GM12878 (cell line): ENCODE measurements around the gene DENND1C. TPM values are rescaled to one million over a fixed set of nuclear protein-coding genes. Genes with fewer than 3 reads are reported as not detected.

Experiments used
- ATAC-seq: fragments of 200-7000 bp; cut with Tn5 transposase; 3 replicates; pipeline ENCODE4 v1.9.1; 2020; ENCODE audit warnings: mild to moderate bottlenecking, moderate library complexity
- BruUV-seq: library from RNA; stranded (reverse); fragments of 400-500 nt; replicated peaks from 2 replicates; lab custom pipeline; 2021; lab: Mats Ljungman, UMichigan
- CTCF ChIA-PET: fragments of 300-600 bp; sonication (Branson Sonifier 250); formaldehyde crosslinking; extraction: SDS; loops from one replicate; lab custom pipeline; 2021; ENCODE audit warnings: inconsistent platforms; lab: Yijun Ruan, JAX
- POLR2A ChIA-PET: fragments of 350-600 bp; formaldehyde crosslinking; extraction: SDS; loops from one replicate; lab custom pipeline; 2021; ENCODE audit warnings: inconsistent platforms; lab: Charles Lee
- RAD21 ChIA-PET: fragments of 300-600 bp; sonication (Branson Sonifier 250); formaldehyde crosslinking; loops from one replicate; lab custom pipeline; 2023; ENCODE audit warnings: antibody characterized with exemption; ENCODE audit not compliant: unreplicated experiment; lab: Charles Lee
- SMC1A ChIA-PET: fragments of 300-600 bp; sonication (Branson Sonifier 250); formaldehyde crosslinking; loops from one replicate; lab custom pipeline; 2023; ENCODE audit not compliant: unreplicated experiment, uncharacterized antibody; lab: Charles Lee
- DNase-seq: peaks from one replicate; pipeline ENCODE4 v3.0.0-alpha.2; 2011; ENCODE audit warnings: low read depth, low spot score
- FAIRE-seq: peaks from 3 replicates; lab custom pipeline; 2011; peaks lifted over from hg19 to GRCh38; lab: Jason Lieb, UNC
- H2AFZ ChIP-seq: 2 replicates; pipeline ENCODE4 v1.6.0; 2011; ENCODE audit warnings: low read depth, low read length, control low read depth; ENCODE audit not compliant: control insufficient read depth
- H3K27ac ChIP-seq: 2 replicates; pipeline ENCODE4 v1.5.1; 2011; ENCODE audit warnings: control low read depth; ENCODE audit not compliant: control insufficient read depth, insufficient read depth
- H3K27me3 ChIP-seq, 2 experiments: replicated peaks in 1 of 2; 2 replicates each; pipeline versions ENCODE4 v1.6.0 to v1.6.1; 2011; ENCODE audit warnings: low read length in 1 of 2; ENCODE audit not compliant: control insufficient read depth in 2 of 2, insufficient read depth in 2 of 2
- H3K36me3 ChIP-seq, 2 experiments: 2 replicates each; pipeline ENCODE4 v1.5.1; 2011; ENCODE audit warnings: low read length in 1 of 2; ENCODE audit not compliant: control insufficient read depth in 2 of 2, insufficient read depth in 2 of 2
- H3K4me1 ChIP-seq: 2 replicates; pipeline ENCODE4 v1.6.1; 2011; ENCODE audit warnings: mild to moderate bottlenecking, low read length, moderate library complexity, mixed read lengths; ENCODE audit not compliant: control insufficient read depth, insufficient read depth
- H3K4me2 ChIP-seq: 2 replicates; pipeline ENCODE4 v1.6.0; 2011; ENCODE audit warnings: control low read depth; ENCODE audit not compliant: control insufficient read depth, insufficient read depth
- H3K4me3 ChIP-seq: fragments of 200-600 bp; sonication (generic); 2 replicates; pipeline ENCODE4 v1.5.1; 2016
- H3K79me2 ChIP-seq: 2 replicates; pipeline ENCODE4 v1.6.0; 2011; ENCODE audit warnings: low read length; ENCODE audit not compliant: control insufficient read depth, insufficient read depth
- H3K9ac ChIP-seq: 2 replicates; pipeline ENCODE4 v1.8.0; 2011; ENCODE audit warnings: low read length, control low read depth, mixed read lengths; ENCODE audit not compliant: control insufficient read depth, insufficient read depth
- H3K9me3 ChIP-seq: replicated peaks from 3 replicates; pipeline ENCODE4 v1.5.1; 2011; ENCODE audit warnings: mild to moderate bottlenecking, low read length; ENCODE audit not compliant: control insufficient read depth, insufficient read depth
- H4K20me1 ChIP-seq: 2 replicates; pipeline ENCODE4 v1.6.0; 2011; ENCODE audit not compliant: control insufficient read depth, insufficient read depth
- ASH2L ChIP-seq: fragments of 300-600, 200-600 bp; sonication (generic); IDR thresholded peaks from 2 replicates; pipeline ENCODE4 v1.6.1; 2017; ENCODE audit warnings: low read depth, mild to moderate bottlenecking, borderline replicate concordance
- CBX3 ChIP-seq: fragments of 200-600 bp; sonication (generic); IDR thresholded peaks from 2 replicates; pipeline ENCODE4 v1.6.1; 2016; ENCODE audit warnings: low read depth, borderline replicate concordance
- FOS ChIP-seq: IDR thresholded peaks from 3 replicates; pipeline ENCODE4 v1.6.1; 2011; ENCODE audit warnings: borderline replicate concordance; ENCODE audit not compliant: insufficient read length; ENCODE audit errors: extremely low read depth
- KAT2A ChIP-seq: conservative IDR thresholded peaks from 2 replicates; pipeline ENCODE4 v1.6.1; 2011; ENCODE audit warnings: low read depth, low read length; ENCODE audit not compliant: control insufficient read depth
- MYC ChIP-seq: IDR thresholded peaks from 2 replicates; pipeline ENCODE4 v1.6.1; 2011; ENCODE audit warnings: mild to moderate bottlenecking, low read length, moderate library complexity, inconsistent platforms; ENCODE audit not compliant: insufficient read depth, insufficient replicate concordance, insufficient read length, severe bottlenecking
- PAX5 ChIP-seq: IDR thresholded peaks from 2 replicates; pipeline ENCODE4 v1.6.1; 2011; ENCODE audit warnings: low read depth, low read length, borderline replicate concordance
- RELB ChIP-seq: fragments of 450-650 bp; IDR thresholded peaks from 2 replicates; pipeline ENCODE4 v1.6.1; 2017; ENCODE audit warnings: low read depth, mild to moderate bottlenecking, moderate library complexity
- ZNF274 ChIP-seq: IDR thresholded peaks from one replicate; pipeline ENCODE4 v1.8.0; 2011; ENCODE audit not compliant: insufficient read length, insufficient read depth
- ZSCAN29 ChIP-seq: fragments of 450-650 bp; IDR thresholded peaks from 2 replicates; pipeline ENCODE4 v1.6.1; 2017; ENCODE audit warnings: mild to moderate bottlenecking, moderate library complexity
- WGBS: methylation state at CpG from one replicate; pipeline ENCODE4 v1.1.6; 2016; ENCODE audit warnings: low lambda C conversion rate; ENCODE audit not compliant: insufficient replicate concordance, insufficient coverage; ENCODE audit errors: missing lambda C conversion rate; 5-methylcytosine and 5-hydroxymethylcytosine counted together
- in situ Hi-C: fragments of 300-500 bp; cut with MboI; formaldehyde crosslinking; loops from 9 replicates; pipeline ENCODE4 v1.14.3; 2018; ENCODE audit warnings: mixed read lengths
- intact Hi-C: fragments of 100-400 bp; cut with micrococcal nuclease; formaldehyde crosslinking; loops from one replicate; pipeline ENCODE4 v1.14.2; 2022; ENCODE audit not compliant: unreplicated experiment
- polyA plus RNA-seq, 11 experiments: library from polyadenylated mRNA; depleted of rRNA in 4 of 11; unstranded in 6 of 11; stranded (reverse) in 5 of 11; fragments of >200 nt; fragmentation: Nextera tagmentation in 4 of 11; fragmentation: Illumina TruSeq in 1 of 11; extraction: Ambion mirVana in 4 of 11; extraction: Trizol in 1 of 11; gene quantifications; 1 replicate in 1 of 11; 2 replicates in 10 of 11; pipeline versions ENCODE4 v1.2.1 to v1.2.3, GENCODE V29; 2011 to 2016; ENCODE audit warnings: inconsistent platforms in 2 of 11, missing spikeins in 2 of 11, low read depth in 1 of 11
- total RNA-seq, 4 experiments: library from RNA; depleted of rRNA in 3 of 4; stranded (reverse); fragments of >200 nt in 3 of 4; fragmentation: Illumina TruSeq in 1 of 4; extraction: Trizol in 1 of 4; gene quantifications; 2 replicates each; pipeline versions ENCODE4 v1.2.1 to v1.2.3, GENCODE V29; 2013 to 2021

Gene DENND1C
- total and polyA plus RNA-seq, 10 of the 15 experiments (the other 5 are each of a cell fraction or from before 2014, with no cell fraction given) = 2.4 to 54.3 (median 32.7) TPM

- peaks cover 23% of the 10 kb centered on the region for H3K4me1 ChIP-seq
- no peak for FAIRE-seq
- H3K36me3 ChIP-seq = no peaks in the 10 kb centered on the region
- RAD21 ChIA-PET = no interaction called here
- BruUV-seq = no TSS peak
- in situ Hi-C loops = loop anchor here (5.0 kb wide), 2 partner anchors 222 to 347 kb away; partner anchors contain the start of genes GPR108 and TRIP10
- ATAC-seq = no peak
- 79% methylated on average over 15 of the region's 15 CpGs for WGBS
- H3K79me2 ChIP-seq = peaks cover 14% of the 10 kb centered on the region
- H3K27me3 ChIP-seq = no peaks in the 10 kb centered on the region
- POLR2A ChIA-PET = interaction anchor here (0.8 kb wide), 1 partner anchor 52 kb away, joined by 3 read pairs; no protein-coding TSS in a partner anchor
- CTCF ChIA-PET = interaction anchor here (0.5 to 2.8 kb wide), 3 partner anchors 40 to 348 kb away, joined by 3 to 16 read pairs (median 3); no protein-coding TSS in a partner anchor
- SMC1A ChIA-PET = no interaction called here
- H3K27ac ChIP-seq = no peak overlapping the region
- no peak overlapping the region for H3K9ac ChIP-seq
- TF ChIP-seq RELB (no peak), ZSCAN29 (no peak), ASH2L (no peak), CBX3 (no peak), MYC (no peak), ZNF274 (no peak), KAT2A (no peak), FOS (no peak), PAX5 (no peak)
- TF ChIP-seq, all 136 proteins: peak for 0
- no peak overlapping the region for H3K4me2 ChIP-seq
- DNase-seq = no peak
- H4K20me1 ChIP-seq = no peaks in the 10 kb centered on the region
- H3K4me3 ChIP-seq = no peak overlapping the region
- H3K9me3 ChIP-seq = no peaks in the 10 kb centered on the region; the same call in 1 of the 3 replicates
- intact Hi-C loops = no loop called here
- H2AFZ ChIP-seq = no peak overlapping the region
These were observed 33.4 kb upstream of the DENND1C start for GRCh38 chr19:6514926-6515544.
